K562 (cell line): ENCODE data around the gene PYY. TPM values are rescaled to one million over a fixed set of nuclear protein-coding genes. Genes with fewer than 3 reads are reported as not detected.
A peak's percentile ranks its signal among the peaks of the same experiment; 100 is the strongest.

Experiments
- ATAC-seq: fragments of 200-7000 bp; cut with Tn5 transposase; 3 replicates; pipeline ENCODE4 v1.9.1; 2020; ENCODE audit warnings: moderate library complexity
- BruUV-seq: library from RNA; stranded (reverse); fragments of 400-500 nt; replicated peaks from 2 replicates; lab custom pipeline; 2021; lab: Mats Ljungman, UMichigan
- CTCF ChIA-PET: fragments of 300-600 bp; formaldehyde crosslinking; extraction: SDS; loops from one replicate; lab custom pipeline; 2021; ENCODE audit warnings: low intra/inter-chr PET ratio; lab: Yijun Ruan, JAX
- POLR2A ChIA-PET: fragments of 300-600, 350-650 bp; sonication (Branson Sonifier 250); formaldehyde crosslinking; extraction: SDS; loops from one replicate; lab custom pipeline; 2021; ENCODE audit warnings: antibody characterized with exemption, inconsistent platforms; lab: Yijun Ruan, JAX
- DNase-seq, 4 experiments: peaks; one replicate each; pipeline versions ENCODE4 v3.0.0 to v3.0.0-alpha.2; 2011 to 2018; ENCODE audit warnings: low spot score in 3 of 4, mixed read lengths in 3 of 4; ENCODE audit errors: extremely low read depth in 1 of 4
- FAIRE-seq: peaks from 2 replicates; lab custom pipeline; 2011; peaks lifted over from hg19 to GRCh38; lab: Jason Lieb, UNC
- H2AFZ ChIP-seq: 2 replicates; pipeline ENCODE4 v1.6.0; 2011; ENCODE audit warnings: low read depth, low read length, control low read depth, inconsistent platforms
- H3K27ac ChIP-seq: fragments of 200-600 bp; 3 replicates; pipeline ENCODE4 v1.8.0; 2011; ENCODE audit warnings: low read depth, mild to moderate bottlenecking, control low read depth, inconsistent platforms, low read length, moderate library complexity, mixed read lengths; ENCODE audit errors: extremely low read depth
- H3K27me3 ChIP-seq, 2 experiments: fragments of 300-600 bp in 1 of 2; 2 replicates in 1 of 2; 3 replicates in 1 of 2; pipeline versions ENCODE4 v1.6.0 to v1.8.0; 2011; ENCODE audit warnings: inconsistent platforms in 2 of 2, low read length in 2 of 2, mild to moderate bottlenecking in 1 of 2, mixed read lengths in 1 of 2, moderate library complexity in 1 of 2; ENCODE audit not compliant: control insufficient read depth in 2 of 2, insufficient read depth in 2 of 2
- H3K36me3 ChIP-seq: fragments of 300-600 bp; 3 replicates; pipeline ENCODE4 v1.8.0; 2011; ENCODE audit warnings: mild to moderate bottlenecking, low read length, inconsistent platforms; ENCODE audit not compliant: control insufficient read depth, insufficient read depth
- H3K4me1 ChIP-seq, 2 experiments: fragments of 200-600 bp in 1 of 2; replicated peaks in 1 of 2; 2 replicates in 1 of 2; 3 replicates in 1 of 2; pipeline versions ENCODE4 v1.5.1 to v1.8.0; 2011; ENCODE audit warnings: inconsistent platforms in 2 of 2, low read length in 2 of 2, mild to moderate bottlenecking in 1 of 2, mixed read lengths in 1 of 2, moderate library complexity in 1 of 2; ENCODE audit not compliant: control insufficient read depth in 2 of 2, insufficient read depth in 2 of 2
- H3K4me2 ChIP-seq: 2 replicates; pipeline ENCODE4 v1.6.1; 2011; ENCODE audit warnings: low read length, control low read depth, inconsistent platforms, mixed read lengths; ENCODE audit not compliant: insufficient read depth
- H3K4me3 ChIP-seq: fragments of 200-600 bp; sonication (generic), shearing (Covaris generic); 2 replicates; pipeline ENCODE4 v1.5.1; 2016; ENCODE audit warnings: control low read depth, inconsistent platforms
- H3K79me2 ChIP-seq: fragments of 200-600 bp; 3 replicates; pipeline ENCODE4 v1.8.0; 2011; ENCODE audit warnings: low read length, inconsistent platforms; ENCODE audit not compliant: control insufficient read depth, insufficient read depth
- H3K9ac ChIP-seq, 2 experiments: 2 replicates each; pipeline versions ENCODE4 v1.6.0 to v1.6.1; 2011; ENCODE audit warnings: low read depth in 2 of 2, low read length in 2 of 2, control low read depth in 1 of 2, inconsistent platforms in 1 of 2, mild to moderate bottlenecking in 1 of 2, mixed read lengths in 1 of 2; ENCODE audit not compliant: insufficient read depth in 1 of 2
- H3K9me1 ChIP-seq: one replicate; pipeline ENCODE4 v1.6.0; 2011; ENCODE audit warnings: inconsistent platforms, mild to moderate bottlenecking, low read length, moderate library complexity; ENCODE audit not compliant: control insufficient read depth, insufficient read depth
- H3K9me3 ChIP-seq: replicated peaks from 2 replicates; pipeline ENCODE4 v1.5.1; 2011; ENCODE audit warnings: low read depth, low read length, inconsistent platforms; ENCODE audit not compliant: control insufficient read depth, insufficient read depth
- H4K20me1 ChIP-seq: replicated peaks from 2 replicates; pipeline ENCODE4 v1.6.1; 2011; ENCODE audit warnings: low read length, inconsistent platforms, mixed read lengths; ENCODE audit not compliant: control insufficient read depth, insufficient read depth
- ASH1L ChIP-seq: fragments of 450-650 bp; IDR thresholded peaks from 2 replicates; pipeline ENCODE4 v1.6.1; 2018; ENCODE audit warnings: borderline replicate concordance, mild to moderate bottlenecking, low read depth; ENCODE audit not compliant: partially characterized antibody
- CTBP1 ChIP-seq: fragments of 450-650 bp; IDR thresholded peaks from 2 replicates; pipeline ENCODE4 v1.6.1; 2016; ENCODE audit warnings: borderline replicate concordance
- CXXC5 ChIP-seq: fragments of 250-450 bp; sonication (Bioruptor Pico); IDR thresholded peaks from 2 replicates; pipeline ENCODE4 v1.8.0; 2022; ENCODE audit warnings: inconsistent platforms, mild to moderate bottlenecking, moderate library complexity
- DNMT1 ChIP-seq: fragments of 450-650 bp; IDR thresholded peaks from 2 replicates; pipeline ENCODE4 v1.6.1; 2016; ENCODE audit warnings: antibody characterized with exemption, mild to moderate bottlenecking
- EGR1 ChIP-seq: fragments of 450-650 bp; conservative IDR thresholded peaks from 2 replicates; pipeline ENCODE4 v1.6.1; 2017; ENCODE audit warnings: mild to moderate bottlenecking
- HCFC1 ChIP-seq: IDR thresholded peaks from 2 replicates; pipeline ENCODE4 v1.6.1; 2012; ENCODE audit warnings: low read depth, low read length, improper control_type of control experiment
- HDGF ChIP-seq: fragments of 450-650 bp; IDR thresholded peaks from 2 replicates; pipeline ENCODE4 v1.6.1; 2016
- KAT2B ChIP-seq: IDR thresholded peaks from one replicate; pipeline ENCODE4 v1.6.1; 2012; ENCODE audit warnings: low read depth, mild to moderate bottlenecking, control low read depth, inconsistent platforms, low read length, moderate library complexity
- L3MBTL2 ChIP-seq: fragments of 450-650 bp; IDR thresholded peaks from 2 replicates; pipeline ENCODE4 v1.6.1; 2016; ENCODE audit warnings: mild to moderate bottlenecking, moderate library complexity
- NCOA6 ChIP-seq: fragments of 450-650 bp; IDR thresholded peaks from 2 replicates; pipeline ENCODE4 v1.6.1; 2017; ENCODE audit warnings: mild to moderate bottlenecking
- NFIC ChIP-seq: fragments of 450-650 bp; IDR thresholded peaks from 2 replicates; pipeline ENCODE4 v1.6.1; 2017; ENCODE audit warnings: mild to moderate bottlenecking, inconsistent platforms
- NRF1 ChIP-seq, 2 experiments: fragments of 450-650 bp; IDR thresholded peaks in 1 of 2; conservative IDR thresholded peaks in 1 of 2; 2 replicates each; pipeline ENCODE4 v1.6.1; 2014; ENCODE audit warnings: mild to moderate bottlenecking in 2 of 2
- TRIM24 ChIP-seq, 2 experiments: fragments of 450-650 bp; IDR thresholded peaks; 2 replicates each; pipeline ENCODE4 v1.6.1; 2016
- ZBTB43 ChIP-seq: sonication (generic); formaldehyde crosslinking; IDR thresholded peaks from 2 replicates; pipeline ENCODE4 v1.8.0; 2023; ENCODE audit warnings: mild to moderate bottlenecking, missing genetic modification reagents
- WGBS: fragments of 100-300 bp; shearing (Covaris generic); methylation state at CpG from one replicate; pipeline ENCODE4 v1.1.6; 2016; ENCODE audit warnings: low coverage, mixed read lengths; ENCODE audit not compliant: insufficient coverage; ENCODE audit errors: missing lambda C conversion rate; 5-methylcytosine and 5-hydroxymethylcytosine counted together
- in situ Hi-C: fragments of 300-500 bp; cut with MboI; formaldehyde crosslinking; loops from 4 replicates; pipeline ENCODE4 v1.15.0; 2018; ENCODE audit warnings: inconsistent platforms, mixed read lengths
- intact Hi-C: fragments of 100-400 bp; cut with micrococcal nuclease; formaldehyde crosslinking; loops from 2 replicates; pipeline ENCODE4 v1.14.2; 2022
- polyA plus RNA-seq, 8 experiments: library from polyadenylated mRNA; depleted of rRNA in 4 of 8; stranded (reverse) in 5 of 8; unstranded in 3 of 8; fragments of >200 nt; fragmentation: Nextera tagmentation in 2 of 8; fragmentation: Illumina TruSeq in 1 of 8; extraction: Ambion mirVana in 2 of 8; extraction: Trizol in 1 of 8; gene quantifications; 2 replicates each; pipeline versions ENCODE4 v1.2.1 to v1.2.3, GENCODE V29; 2011 to 2014; ENCODE audit warnings: inconsistent platforms in 1 of 8, missing spikeins in 1 of 8
- total RNA-seq, 7 experiments: library from RNA; depleted of rRNA in 6 of 7; stranded (reverse); fragments of >200 nt in 6 of 7; fragmentation: Illumina TruSeq in 2 of 7; extraction: Trizol in 2 of 7; gene quantifications; 2 replicates each; pipeline versions ENCODE4 v1.2.1 to v1.2.3, GENCODE V29; 2011 to 2021; ENCODE audit warnings: low replicate concordance in 1 of 7
- TF ChIP-seq, protein P1 (sequence below), 2 experiments: IDR thresholded peaks; 2 replicates each; pipeline ENCODE4 v1.6.1; 2011; ENCODE audit warnings: borderline replicate concordance in 1 of 2, control low read depth in 1 of 2, low read depth in 1 of 2, low read length in 1 of 2, mild to moderate bottlenecking in 1 of 2, mixed read lengths in 1 of 2, moderate library complexity in 1 of 2; ENCODE audit not compliant: insufficient read depth in 1 of 2, insufficient read length in 1 of 2, poor library complexity in 1 of 2, severe bottlenecking in 1 of 2; ENCODE audit errors: extremely low read depth in 1 of 2
- TF ChIP-seq, protein P2 (sequence below): sonication (generic); formaldehyde crosslinking; IDR thresholded peaks from 2 replicates; pipeline ENCODE4 v1.8.1; 2023; ENCODE audit warnings: mild to moderate bottlenecking, missing genetic modification reagents

PYY gene
- total and polyA plus RNA-seq, 9 of the 15 experiments (the other 6 are each of a cell fraction or from before 2014, with no cell fraction given), result not detected

GRCh38 chr17:43952724-43953666 is 745 bp downstream of the PYY start:
- H3K79me2 ChIP-seq, result no peaks in the 10 kb centered on the region
- no peaks in the 10 kb centered on the region for H3K9me3 ChIP-seq
- BruUV-seq, result no TSS peak
- peak overlapping the region; percentile 55 for H3K4me2 ChIP-seq
- in situ Hi-C loops, result no loop called here
- TF ChIP-seq L3MBTL2, result peak; percentile 38; the same call in 1 of the 2 replicates
- no peak for TF ChIP-seq CTBP1
- TF ChIP-seq, protein P1, sequence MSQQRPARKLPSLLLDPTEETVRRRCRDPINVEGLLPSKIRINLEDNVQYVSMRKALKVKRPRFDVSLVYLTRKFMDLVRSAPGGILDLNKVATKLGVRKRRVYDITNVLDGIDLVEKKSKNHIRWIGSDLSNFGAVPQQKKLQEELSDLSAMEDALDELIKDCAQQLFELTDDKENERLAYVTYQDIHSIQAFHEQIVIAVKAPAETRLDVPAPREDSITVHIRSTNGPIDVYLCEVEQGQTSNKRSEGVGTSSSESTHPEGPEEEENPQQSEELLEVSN (IDR thresholded peaks at IDR 0.05; ENCODE audit: borderline replicate concordance in 1 of 2, extremely low read depth in 1 of 2, insufficient read depth in 1 of 2, insufficient read length in 1 of 2, low read depth in 1 of 2, low read length in 1 of 2, poor library complexity in 1 of 2, severe bottlenecking in 1 of 2), result peak in 1 of 2 experiments; percentile 38
- peak in 1 of 2 experiments; percentile 41; a peak in 1 of 4 replicates for TF ChIP-seq TRIM24 (IDR thresholded peaks at IDR 0.05)
- TF ChIP-seq EGR1, result peak; percentile 17; the same call in 1 of the 2 replicates
- peak; percentile 89 for TF ChIP-seq NCOA6
- TF ChIP-seq NFIC, result peak; percentile 78
- TF ChIP-seq, protein P2, sequence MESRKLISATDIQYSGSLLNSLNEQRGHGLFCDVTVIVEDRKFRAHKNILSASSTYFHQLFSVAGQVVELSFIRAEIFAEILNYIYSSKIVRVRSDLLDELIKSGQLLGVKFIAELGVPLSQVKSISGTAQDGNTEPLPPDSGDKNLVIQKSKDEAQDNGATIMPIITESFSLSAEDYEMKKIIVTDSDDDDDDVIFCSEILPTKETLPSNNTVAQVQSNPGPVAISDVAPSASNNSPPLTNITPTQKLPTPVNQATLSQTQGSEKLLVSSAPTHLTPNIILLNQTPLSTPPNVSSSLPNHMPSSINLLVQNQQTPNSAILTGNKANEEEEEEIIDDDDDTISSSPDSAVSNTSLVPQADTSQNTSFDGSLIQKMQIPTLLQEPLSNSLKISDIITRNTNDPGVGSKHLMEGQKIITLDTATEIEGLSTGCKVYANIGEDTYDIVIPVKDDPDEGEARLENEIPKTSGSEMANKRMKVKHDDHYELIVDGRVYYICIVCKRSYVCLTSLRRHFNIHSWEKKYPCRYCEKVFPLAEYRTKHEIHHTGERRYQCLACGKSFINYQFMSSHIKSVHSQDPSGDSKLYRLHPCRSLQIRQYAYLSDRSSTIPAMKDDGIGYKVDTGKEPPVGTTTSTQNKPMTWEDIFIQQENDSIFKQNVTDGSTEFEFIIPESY, result peak; percentile 70
- TF ChIP-seq KAT2B, result no peak
- TF ChIP-seq HCFC1, result no peak
- TF ChIP-seq DNMT1, result no peak
- TF ChIP-seq HDGF, result no peak
- peak; percentile 70 for TF ChIP-seq NRF1 (conservative IDR thresholded peaks at IDR 0.05 in 1 of 2, IDR thresholded peaks at IDR 0.05 in 1 of 2)
- no peak for TF ChIP-seq ASH1L
- TF ChIP-seq ZBTB43, result no peak
- peak; percentile 51 for TF ChIP-seq CXXC5 (CRISPR knock-in tag)
- no peaks in the 10 kb centered on the region for H3K9me1 ChIP-seq
- intact Hi-C loops, result no loop called here
- ATAC-seq (peak; percentile 79), DNase-seq (peak; percentile 46 to 90 (median 76)), FAIRE-seq (no peak)
- ChIA-PET POLR2A (interaction anchor here (0.5 to 1.3 kb wide), 5 partner anchors 9 to 160 kb away, joined by 3 to 6 read pairs (median 3); no protein-coding TSS in a partner anchor), CTCF (no interaction called here)
- peak overlapping the region in 1 of 2 experiments; percentile 87; a peak in 2 of 4 replicates for H3K9ac ChIP-seq
- peaks cover 33 to 68% of the 10 kb centered on the region in 2 experiments; a peak in 4 of 5 replicates for H3K27me3 ChIP-seq
- H3K4me3 ChIP-seq, result no peak overlapping the region
- peaks cover 0 to 16% of the 10 kb centered on the region in 2 experiments; a peak in 3 of 5 replicates for H3K4me1 ChIP-seq
- WGBS, result 17% methylated on average over 54 of the region's 82 CpGs
- no peaks in the 10 kb centered on the region; the same call in none of the 2 replicates for H4K20me1 ChIP-seq
- H3K27ac ChIP-seq, result no peak overlapping the region; the same call in 2 of the 3 replicates
- no peaks in the 10 kb centered on the region for H3K36me3 ChIP-seq
- peak overlapping the region; percentile 77 for H2AFZ ChIP-seq
